GM12872 (cell line): ENCODE measurements around the gene METTL5.

ENCODE experiments used
- CTCF ChIP-seq: IDR thresholded peaks from 3 replicates; pipeline ENCODE4 v1.5.1; 2011; ENCODE audit warnings: low read depth, mild to moderate bottlenecking, low read length, moderate library complexity; ENCODE audit not compliant: insufficient read depth

Gene METTL5

GRCh38 chr2:169767243-169767888 is 57.3 kb downstream of the METTL5 start:
- TF ChIP-seq CTCF: peak; percentile 67

DNA sequence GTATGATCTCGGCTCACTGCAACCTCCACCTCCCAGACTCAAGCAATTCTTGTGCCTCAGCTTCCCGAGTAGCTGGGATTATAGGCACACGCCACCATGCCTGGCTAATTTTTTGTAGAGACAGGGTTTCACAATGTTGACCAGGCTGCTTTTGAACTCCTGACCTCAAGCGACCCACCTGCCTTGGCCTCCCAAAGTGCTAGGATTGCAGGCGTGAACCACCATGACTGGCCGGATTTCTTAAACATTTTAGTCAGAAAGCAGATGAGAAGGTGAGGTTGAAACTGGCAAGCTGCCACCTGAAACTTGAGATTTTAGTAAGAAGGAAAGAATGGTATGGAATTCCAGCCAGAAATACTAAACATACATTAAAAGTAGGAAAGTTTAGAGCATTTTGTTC is 59.2 kb downstream of the METTL5 start:
- TF ChIP-seq CTCF: no peak

GRCh38 chr2:169761970-169762292 is 62.8 kb downstream of the METTL5 start:
- TF ChIP-seq CTCF: no peak
